HG02588 (cell line): ENCODE data around the gene NHSL1.

Experiments
- ATAC-seq: cut with Tn5 transposase; IDR thresholded peaks from one replicate; pipeline ENCODE4 v1.9.1; 2021; ENCODE audit warnings: mild to moderate bottlenecking, moderate library complexity; ENCODE audit not compliant: unreplicated experiment

The NHSL1 gene

GRCh38 chr6:138500045-138500665, 861 bp upstream of the NHSL1 start:
- no peak for ATAC-seq

- ATAC-seq: no peak
These were observed 528 bp downstream of the NHSL1 start for GRCh38 chr6:138498629-138499302.

GRCh38 chr6:138497286-138497685, 2.0 kb downstream of the NHSL1 start:
- no peak for ATAC-seq

- no peak for ATAC-seq
These were observed 5.0 kb downstream of the NHSL1 start for GRCh38 chr6:138494312-138494711.

- ATAC-seq: no peak
These were observed 5.9 kb downstream of the NHSL1 start for GRCh38 chr6:138493413-138493812.

GRCh38 chr6:138492871-138493270, 6.4 kb downstream of the NHSL1 start:
- no peak for ATAC-seq

GRCh38 chr6:138492113-138492512, 7.2 kb downstream of the NHSL1 start:
- no peak for ATAC-seq

- no peak for ATAC-seq
These were observed 8.3 kb downstream of the NHSL1 start for GRCh38 chr6:138491017-138491416.

- ATAC-seq: no peak
These were observed 9.4 kb downstream of the NHSL1 start for GRCh38 chr6:138489846-138490245.

GRCh38 chr6:138487102-138487604, 12.1 kb downstream of the NHSL1 start:
- ATAC-seq: no peak

- no peak for ATAC-seq
These were observed 12.8 kb downstream of the NHSL1 start for GRCh38 chr6:138486249-138487101.

- no peak for ATAC-seq
These were observed 13.6 kb downstream of the NHSL1 start for GRCh38 chr6:138485586-138486248.

GRCh38 chr6:138485005-138485545, 14.2 kb downstream of the NHSL1 start:
- ATAC-seq: no peak

- no peak for ATAC-seq
These were observed 15.1 kb downstream of the NHSL1 start for GRCh38 chr6:138484018-138484731.

- ATAC-seq: no peak
These were observed 16.5 kb downstream of the NHSL1 start for GRCh38 chr6:138482816-138483215.

- ATAC-seq: no peak
These were observed 18.9 kb downstream of the NHSL1 start for GRCh38 chr6:138480279-138480949.

- ATAC-seq: no peak
These were observed 21.3 kb downstream of the NHSL1 start for GRCh38 chr6:138477913-138478539.

GRCh38 chr6:138476116-138476515, 23.2 kb downstream of the NHSL1 start:
- ATAC-seq: no peak

- ATAC-seq: no peak
These were observed 26.1 kb downstream of the NHSL1 start for GRCh38 chr6:138473144-138473543.
